DND-41 (cell line): Measurements from ENCODE around the gene GPR156.

Experiments used
- CTCF ChIP-seq: IDR thresholded peaks from 2 replicates; pipeline ENCODE4 v1.5.1; 2012; ENCODE audit warnings: borderline replicate concordance, low read length, moderate library complexity, mild to moderate bottlenecking; ENCODE audit not compliant: poor library complexity, severe bottlenecking; ENCODE audit errors: extremely low read depth
- EZH2 ChIP-seq: IDR thresholded peaks from 3 replicates; pipeline ENCODE4 v1.6.1; 2012; ENCODE audit warnings: borderline replicate concordance, low read depth, mild to moderate bottlenecking, moderate library complexity, low read length, inconsistent platforms; ENCODE audit not compliant: severe bottlenecking

GRCh38 chr3:120324190-120324589, 39.2 kb upstream of the GPR156 start:
- TF ChIP-seq EZH2 (no peak), CTCF (no peak)
